Islet precursor cell (in vitro differentiated cells): ENCODE results near the gene HSPA14.
"Not testable (repeated sequence)": the region's sequence is repeated elsewhere in the genome, so short reads cannot be mapped to it uniquely, and the experiment has no call there.

Source experiments
- DNase-seq: peaks from one replicate; pipeline ENCODE4 v3.0.0-alpha.2; 2018

Gene HSPA14

DNA sequence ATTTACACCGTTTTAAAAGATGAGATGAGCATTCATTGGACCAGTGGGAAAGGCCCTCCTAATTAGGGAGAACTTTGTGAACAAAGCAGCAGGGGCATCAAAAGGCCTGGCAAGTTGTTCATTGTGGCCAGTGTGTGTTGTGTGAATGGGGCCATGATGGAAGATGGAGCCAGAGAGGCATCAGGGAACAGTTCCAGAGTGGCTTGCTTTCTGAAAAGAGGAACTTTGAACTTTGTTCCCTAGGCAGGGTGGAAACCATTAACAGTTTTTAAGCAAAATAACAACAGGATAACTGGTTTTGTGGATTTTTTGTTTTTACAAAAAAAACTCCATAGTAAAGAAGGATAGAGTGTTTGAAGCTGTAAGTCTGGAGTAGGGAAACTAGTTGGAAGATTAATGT is 53.0 kb downstream of the HSPA14 start:
- DNase-seq: no peak

GRCh38 chr10:14904316-14904732 is 66.2 kb downstream of the HSPA14 start:
- DNase-seq: no peak

DNA sequence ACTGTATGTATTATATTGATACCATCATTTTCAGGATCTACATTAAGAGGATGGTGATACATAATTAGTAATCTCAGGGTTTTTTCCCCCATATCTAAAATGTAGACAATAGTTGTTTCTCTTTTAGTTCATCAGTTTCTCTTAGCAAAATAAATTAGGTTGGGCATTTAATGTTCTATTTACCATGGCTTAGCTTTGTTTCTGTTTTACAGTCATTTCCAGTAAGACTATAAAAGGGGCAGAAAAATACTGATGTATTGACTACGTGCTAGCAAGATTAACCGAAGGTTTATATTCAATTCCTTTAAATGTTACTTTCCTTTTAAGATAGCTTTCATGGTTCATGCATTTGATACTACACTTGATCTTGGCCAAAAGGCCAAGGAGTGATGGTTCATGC is 66.8 kb downstream of the HSPA14 start:
- no peak for DNase-seq

GRCh38 chr10:14905890-14906289 is 67.8 kb downstream of the HSPA14 start:
- DNase-seq: no peak

DNA sequence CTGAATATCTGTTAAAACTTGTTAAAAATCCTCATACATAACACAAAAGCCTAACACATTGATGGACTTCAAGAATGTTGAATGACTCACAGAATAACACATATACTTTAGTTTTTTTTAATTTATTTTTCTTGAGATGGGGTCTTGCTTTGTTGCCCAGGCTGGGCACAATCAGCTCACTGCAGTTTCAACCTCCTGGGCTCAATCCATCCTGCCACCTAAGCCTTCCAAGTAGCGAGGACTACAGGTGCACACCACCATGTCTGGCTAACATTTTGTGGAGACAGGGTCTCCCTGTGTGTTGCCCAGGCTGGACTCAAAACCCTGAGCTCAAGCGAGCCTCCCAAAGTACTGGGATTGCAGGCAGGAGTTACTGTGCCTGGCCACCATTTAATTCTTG is 68.7 kb downstream of the HSPA14 start:
- no peak for DNase-seq

- DNase-seq: not testable (repeated sequence)
Observed at GRCh38 chr10:14907591-14907990, 69.5 kb downstream of the HSPA14 start.

- DNase-seq: no peak
Observed at GRCh38 chr10:14909101-14909500, 71.0 kb downstream of the HSPA14 start.

GRCh38 chr10:14910953-14911352 is 72.8 kb downstream of the HSPA14 start:
- DNase-seq: no peak

DNA sequence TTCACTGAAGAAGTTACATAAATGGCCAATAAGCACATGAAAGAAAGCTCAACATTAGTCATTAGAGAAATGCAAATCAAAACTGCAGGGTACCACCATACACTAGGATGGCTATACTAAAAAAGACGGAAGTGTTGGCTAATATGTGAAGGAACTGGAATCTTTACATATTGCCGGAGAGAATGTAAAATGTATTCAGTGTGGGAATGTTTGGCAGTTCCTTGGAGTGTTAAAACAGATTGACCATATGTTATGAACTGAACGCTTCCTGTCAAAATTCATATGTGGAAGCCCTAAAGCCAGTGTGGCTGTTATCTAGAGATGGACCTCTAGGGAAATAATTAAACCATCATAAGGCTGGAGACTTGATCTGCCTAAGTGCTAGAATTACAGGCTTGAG is 73.7 kb downstream of the HSPA14 start:
- DNase-seq: no peak

- DNase-seq: no peak
Observed at GRCh38 chr10:14916600-14916999, 78.5 kb downstream of the HSPA14 start.

DNA sequence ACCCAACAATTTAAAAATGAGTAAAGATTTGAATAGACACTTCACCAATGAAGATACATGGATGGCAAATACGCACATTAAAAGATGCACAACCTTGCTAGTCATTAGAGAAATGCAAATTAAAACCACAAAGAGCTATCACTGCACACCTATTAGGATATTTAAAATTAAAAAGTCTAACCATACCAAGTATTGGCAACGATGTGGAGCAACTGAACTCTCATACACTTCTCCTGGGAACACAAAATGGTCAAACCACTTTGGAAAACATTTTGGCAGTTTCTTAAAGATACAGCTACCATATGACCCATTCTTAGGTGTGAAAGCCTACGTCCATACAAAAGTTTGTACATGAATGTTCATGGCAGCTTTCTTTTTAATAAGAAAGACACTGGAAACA is 79.7 kb downstream of the HSPA14 start:
- no peak for DNase-seq

- no peak for DNase-seq
Observed at GRCh38 chr10:14918964-14919363, 80.9 kb downstream of the HSPA14 start.
